Measurements from ENCODE around the gene DYRK4. TPM values are rescaled to one million over a fixed set of nuclear protein-coding genes. Genes with fewer than 3 reads are reported as not detected.

The DYRK4 gene
- total and polyA plus RNA-seq, 2 of the 8 experiments (the other 6 are each of a cell fraction or from before 2014, with no cell fraction given), result 10.5 to 11.4 TPM

- TF ChIP-seq SAP30 (IDR thresholded peaks at IDR 0.05; ENCODE audit: insufficient read depth, insufficient replicate concordance, low read length), result no peak
- TF ChIP-seq PHF8 (conservative IDR thresholded peaks at IDR 0.05; ENCODE audit: low read depth, low read length), result no peak
- TF ChIP-seq CBX5 (IDR thresholded peaks at IDR 0.05; ENCODE audit: low read depth, low read length), result no peak
- no peak for TF ChIP-seq CREB1 (IDR thresholded peaks at IDR 0.05)
- no peak for TF ChIP-seq MAFK (IDR thresholded peaks at IDR 0.05; ENCODE audit: low read depth, low read length)
Observed at GRCh38 chr12:4558171-4558570, 3.8 kb upstream of the DYRK4 start (continued).

Measured in H1 (cell line).